ENCODE results near the gene MANSC4.

Gene MANSC4

DNA sequence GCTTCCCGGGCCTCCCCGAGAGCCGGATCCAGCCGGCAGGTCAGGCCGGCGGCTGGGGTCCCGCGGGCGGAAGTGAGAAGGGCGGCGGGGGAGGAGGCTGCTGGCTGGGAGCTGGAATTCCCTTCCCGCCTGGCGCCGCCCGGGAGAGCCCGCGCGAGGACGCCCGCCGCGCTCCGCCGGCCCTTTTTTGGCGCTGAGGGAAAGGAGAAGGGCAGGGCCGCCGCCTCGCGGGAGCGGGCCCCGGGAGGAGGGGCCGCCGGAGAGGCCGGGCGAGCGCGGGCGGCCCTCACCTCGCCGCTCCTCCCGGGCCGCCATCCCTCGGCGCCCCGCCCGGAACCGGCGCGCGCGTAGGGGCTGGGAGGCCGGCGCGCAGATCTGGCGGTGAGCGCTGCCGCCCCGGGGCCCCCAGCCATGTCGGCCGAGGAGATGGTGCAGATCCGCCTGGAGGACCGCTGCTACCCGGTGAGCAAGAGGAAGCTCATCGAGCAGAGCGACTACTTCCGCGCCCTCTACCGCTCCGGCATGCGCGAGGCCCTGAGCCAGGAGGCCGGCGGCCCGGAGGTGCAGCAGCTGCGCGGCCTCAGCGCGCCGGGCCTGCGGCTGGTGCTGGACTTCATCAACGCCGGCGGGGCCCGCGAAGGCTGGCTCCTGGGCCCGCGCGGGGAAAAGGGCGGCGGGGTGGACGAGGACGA is at the start of gene MANSC4, which contains the start of gene KLHL42:
MANSC4 (minus strand) TSS at position 317 of the 692 bp plus-strand sequence. CDS start 8,960 bp downstream, outside the sequence.
KLHL42 (plus strand) TSS at position 314 of the 692 bp plus-strand sequence; CDS start at position 412, 98 bp downstream.
- no peaks in the 10 kb centered on the region for H3K36me3 ChIP-seq (ENCODE audit: control insufficient read depth, insufficient read depth, low read length)
- peaks cover 16% of the 10 kb centered on the region for H3K4me1 ChIP-seq (ENCODE audit: control insufficient read depth, insufficient read depth, low read length)

DNA sequence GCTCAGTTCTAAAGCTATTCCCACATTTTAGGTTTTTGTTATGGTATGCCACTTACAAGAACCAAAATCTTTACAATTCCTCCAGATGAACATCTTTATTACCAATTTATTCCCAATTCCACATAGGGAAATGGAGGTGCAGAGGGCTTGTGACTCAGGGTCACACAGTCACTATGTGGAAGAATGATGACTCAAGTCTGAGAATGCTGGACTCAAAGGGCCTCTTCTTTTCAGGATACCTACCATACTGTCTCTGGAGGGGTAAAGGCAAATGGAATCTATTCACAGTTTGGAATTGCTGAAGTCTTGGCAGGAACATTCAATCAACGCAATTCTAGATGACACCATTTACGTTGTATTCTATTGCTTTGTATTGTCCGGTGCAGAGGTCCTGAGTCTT is 48.2 kb upstream of the MANSC4 start:
- no peaks in the 10 kb centered on the region for H3K27me3 ChIP-seq (ENCODE audit: control insufficient read depth, insufficient read depth, low read length)
- no peak overlapping the region for H3K4me3 ChIP-seq (ENCODE audit: low read length)
- H3K9me3 ChIP-seq (ENCODE audit: control insufficient read depth, low read length) = no peaks in the 10 kb centered on the region
- no peaks in the 10 kb centered on the region for H3K36me3 ChIP-seq (ENCODE audit: control insufficient read depth, insufficient read depth, low read length)
- H3K4me1 ChIP-seq (ENCODE audit: control insufficient read depth, insufficient read depth, low read length) = no peaks in the 10 kb centered on the region
- no peak overlapping the region for H3K9ac ChIP-seq (ENCODE audit: low read length)

More for the DNA sequence above, at the start of gene MANSC4, which contains the start of gene KLHL42:
- Histone ChIP-seq H3K27me3 (ENCODE audit: control insufficient read depth, insufficient read depth, low read length) (no peaks in the 10 kb centered on the region), H3K9ac (ENCODE audit: low read length) (peak within 1 kb of the TSS; percentile 81), H3K4me3 (ENCODE audit: low read length) (peak within 1 kb of the TSS; percentile 74), H3K9me3 (ENCODE audit: control insufficient read depth, low read length) (no peaks in the 10 kb centered on the region)

DNA sequence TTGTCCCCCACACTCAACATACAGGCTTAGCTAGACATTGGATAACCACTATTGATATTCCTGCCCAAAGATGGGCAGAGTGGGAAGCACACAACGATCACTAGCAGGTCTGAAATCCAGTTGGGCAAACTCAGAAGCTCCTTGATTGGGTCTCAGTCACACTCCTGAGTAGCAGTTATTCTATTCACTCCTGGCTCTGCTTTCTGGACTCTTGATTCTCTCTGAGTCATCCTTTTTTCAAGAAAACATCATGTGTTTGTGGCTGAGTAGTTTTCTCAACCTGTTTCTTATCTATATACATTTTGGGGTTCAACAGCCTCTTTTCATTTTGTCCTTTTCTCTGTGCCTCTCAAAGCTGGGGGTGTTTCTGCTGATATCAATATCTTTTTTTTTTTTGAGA is 46.0 kb upstream of the MANSC4 start:
- no peaks in the 10 kb centered on the region for H3K9me3 ChIP-seq (ENCODE audit: control insufficient read depth, low read length)
- no peak overlapping the region for H3K9ac ChIP-seq (ENCODE audit: low read length)
- no peaks in the 10 kb centered on the region for H3K4me1 ChIP-seq (ENCODE audit: control insufficient read depth, insufficient read depth, low read length)
- no peak overlapping the region for H3K4me3 ChIP-seq (ENCODE audit: low read length)
- H3K27me3 ChIP-seq (ENCODE audit: control insufficient read depth, insufficient read depth, low read length) = no peaks in the 10 kb centered on the region
- no peaks in the 10 kb centered on the region for H3K36me3 ChIP-seq (ENCODE audit: control insufficient read depth, insufficient read depth, low read length)

DNA sequence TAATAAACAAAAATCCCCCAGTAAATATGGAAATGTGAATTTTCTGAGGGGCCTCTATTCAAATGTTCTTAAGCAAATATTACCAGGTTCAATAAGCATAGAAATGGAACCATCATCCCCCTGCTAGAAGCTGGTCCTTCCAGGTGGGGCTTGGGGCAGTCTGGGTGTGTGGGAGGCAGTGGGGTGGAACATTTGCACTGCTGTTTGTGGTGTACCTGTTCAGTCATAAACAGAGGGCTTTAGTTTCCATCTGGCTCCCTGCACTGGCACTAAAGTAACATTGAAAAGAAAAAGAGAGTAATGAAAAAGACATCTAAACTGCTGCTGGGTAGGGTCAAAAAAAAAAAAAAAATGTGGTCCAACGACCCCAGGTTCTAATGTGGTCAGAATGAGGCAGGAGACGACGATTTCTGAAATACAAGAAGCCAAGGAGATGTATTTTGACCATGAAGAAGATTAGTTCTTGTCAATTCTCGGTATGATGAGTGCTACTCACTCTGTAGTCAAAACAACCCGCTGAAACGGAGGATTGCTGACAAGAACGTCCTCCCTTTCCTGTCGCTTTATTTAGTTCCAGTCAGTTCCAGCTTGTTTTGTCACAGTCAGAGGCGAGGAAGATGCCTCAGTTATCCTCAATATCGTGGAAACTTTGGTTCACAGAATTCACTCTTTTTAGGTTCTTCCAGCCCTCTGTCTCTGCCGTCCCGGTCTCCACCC is 44.2 kb upstream of the MANSC4 start:
- H3K9ac ChIP-seq (ENCODE audit: low read length) = no peak overlapping the region
- H3K27me3 ChIP-seq (ENCODE audit: control insufficient read depth, insufficient read depth, low read length) = no peaks in the 10 kb centered on the region
- H3K4me1 ChIP-seq (ENCODE audit: control insufficient read depth, insufficient read depth, low read length) = no peaks in the 10 kb centered on the region
- no peak overlapping the region for H3K4me3 ChIP-seq (ENCODE audit: low read length)
- no peaks in the 10 kb centered on the region for H3K36me3 ChIP-seq (ENCODE audit: control insufficient read depth, insufficient read depth, low read length)
- no peaks in the 10 kb centered on the region for H3K9me3 ChIP-seq (ENCODE audit: control insufficient read depth, low read length)

DNA sequence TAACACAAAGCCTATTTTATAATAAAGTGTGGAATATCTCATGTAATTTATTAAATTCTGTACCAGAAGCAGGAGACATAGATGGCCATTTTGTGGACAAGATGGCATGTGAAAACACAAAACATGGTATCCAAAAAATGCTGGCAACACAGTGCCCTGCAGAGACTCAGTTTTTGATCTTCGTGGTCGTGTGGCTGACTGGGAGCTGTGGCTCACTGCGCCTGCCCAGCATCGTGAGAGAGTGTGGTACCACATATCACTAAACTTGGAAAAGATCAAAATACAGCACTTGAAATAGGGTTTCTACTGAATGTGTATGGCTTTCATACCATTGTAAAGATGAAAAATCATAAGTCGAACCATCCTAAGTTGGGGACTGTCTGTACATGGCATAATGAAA is 43.0 kb upstream of the MANSC4 start:
- Histone ChIP-seq H3K9ac (ENCODE audit: low read length) (no peak overlapping the region), H3K27me3 (ENCODE audit: control insufficient read depth, insufficient read depth, low read length) (no peaks in the 10 kb centered on the region), H3K9me3 (ENCODE audit: control insufficient read depth, low read length) (no peaks in the 10 kb centered on the region), H3K4me3 (ENCODE audit: low read length) (no peak overlapping the region), H3K4me1 (ENCODE audit: control insufficient read depth, insufficient read depth, low read length) (no peaks in the 10 kb centered on the region), H3K36me3 (ENCODE audit: control insufficient read depth, insufficient read depth, low read length) (no peaks in the 10 kb centered on the region)

DNA sequence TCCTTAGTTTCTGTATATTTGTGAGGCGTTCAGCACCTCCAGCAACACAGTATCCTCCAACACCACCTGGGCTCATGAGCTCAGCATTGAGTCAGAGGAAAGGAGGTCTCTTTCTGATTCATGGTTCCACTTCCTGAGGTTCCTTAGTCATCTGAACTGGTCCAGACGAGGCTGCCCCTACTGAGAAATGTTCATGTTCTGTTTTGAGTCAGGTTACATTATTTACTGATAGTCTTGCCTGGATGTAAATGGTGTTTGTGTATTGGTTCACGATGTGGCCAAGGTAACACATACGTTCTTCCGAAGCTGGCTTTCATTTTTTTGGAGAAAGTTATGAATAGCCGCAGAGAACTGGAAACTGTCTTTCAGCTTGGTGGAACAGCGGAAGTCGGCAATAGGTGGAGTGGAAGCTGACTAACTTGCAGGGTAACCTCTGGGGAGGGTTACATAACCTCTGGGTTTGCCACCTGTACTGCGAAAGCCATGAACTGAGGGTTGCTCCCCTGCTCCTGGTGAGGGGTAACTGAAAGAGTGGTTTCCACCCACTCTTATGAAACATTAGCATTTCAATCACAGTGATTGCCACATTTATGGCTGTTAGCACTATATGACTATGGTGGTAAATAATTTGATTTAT is 42.2 kb upstream of the MANSC4 start:
- Histone ChIP-seq H3K27me3 (ENCODE audit: control insufficient read depth, insufficient read depth, low read length) (no peaks in the 10 kb centered on the region), H3K4me1 (ENCODE audit: control insufficient read depth, insufficient read depth, low read length) (no peaks in the 10 kb centered on the region), H3K9ac (ENCODE audit: low read length) (no peak overlapping the region), H3K9me3 (ENCODE audit: control insufficient read depth, low read length) (no peaks in the 10 kb centered on the region), H3K4me3 (ENCODE audit: low read length) (no peak overlapping the region), H3K36me3 (ENCODE audit: control insufficient read depth, insufficient read depth, low read length) (no peaks in the 10 kb centered on the region)

DNA sequence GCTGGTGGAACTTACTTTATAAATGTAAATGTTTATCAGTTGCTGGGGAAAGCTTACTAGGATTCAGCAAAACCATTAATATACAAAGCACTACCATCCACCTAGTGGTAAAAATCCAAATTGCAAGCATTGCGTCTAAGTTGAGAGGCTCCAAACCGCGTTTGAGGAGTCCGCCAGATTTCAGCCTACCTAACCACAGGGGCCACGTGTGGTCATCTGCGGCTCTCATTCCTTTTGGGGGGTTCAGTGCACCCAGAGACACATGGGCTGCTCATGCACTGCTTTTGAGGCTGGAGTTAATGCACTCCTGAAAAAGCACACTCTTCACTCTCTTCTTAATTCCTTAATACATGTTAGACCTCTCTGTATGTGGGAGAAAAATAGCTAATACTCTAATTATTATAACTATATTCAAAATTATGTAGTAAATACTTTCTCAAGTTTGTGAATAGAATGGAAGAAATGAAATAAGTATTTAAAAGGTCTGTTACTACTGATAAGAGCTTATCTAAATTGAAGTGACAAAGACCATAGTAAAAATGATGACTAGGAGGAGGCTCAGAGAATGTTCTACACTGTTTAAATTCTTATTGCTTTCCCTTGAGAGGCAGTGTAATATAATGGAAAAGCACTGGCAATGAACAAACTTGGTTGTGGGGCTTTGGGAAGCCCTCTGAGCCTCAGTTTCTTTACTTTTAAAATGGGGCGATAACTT is 41.4 kb upstream of the MANSC4 start:
- Histone ChIP-seq H3K36me3 (ENCODE audit: control insufficient read depth, insufficient read depth, low read length) (no peaks in the 10 kb centered on the region), H3K9me3 (ENCODE audit: control insufficient read depth, low read length) (no peaks in the 10 kb centered on the region), H3K4me3 (ENCODE audit: low read length) (no peak overlapping the region), H3K27me3 (ENCODE audit: control insufficient read depth, insufficient read depth, low read length) (no peaks in the 10 kb centered on the region), H3K9ac (ENCODE audit: low read length) (no peak overlapping the region), H3K4me1 (ENCODE audit: control insufficient read depth, insufficient read depth, low read length) (no peaks in the 10 kb centered on the region)

DNA sequence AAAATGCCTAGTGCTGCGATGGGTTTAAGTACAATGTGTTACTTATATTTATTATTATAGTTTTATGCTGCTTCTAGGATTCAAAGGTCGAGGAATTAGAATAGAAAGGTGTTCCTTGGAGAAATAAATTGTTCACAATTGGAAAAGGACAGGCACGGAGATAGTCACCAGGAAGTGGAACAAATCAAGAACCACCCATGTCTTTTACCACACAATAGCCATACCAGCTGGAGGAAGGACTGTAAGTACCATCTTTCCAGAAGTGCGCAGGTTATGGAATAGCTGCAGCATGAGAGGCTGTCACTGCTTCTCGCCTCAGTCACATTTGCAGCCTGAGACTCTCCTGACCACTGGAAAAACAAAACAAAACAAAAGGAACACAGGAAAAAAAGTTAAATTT is 40.5 kb upstream of the MANSC4 start:
- H3K27me3 ChIP-seq (ENCODE audit: control insufficient read depth, insufficient read depth, low read length) = no peaks in the 10 kb centered on the region
- no peaks in the 10 kb centered on the region for H3K36me3 ChIP-seq (ENCODE audit: control insufficient read depth, insufficient read depth, low read length)

DNA sequence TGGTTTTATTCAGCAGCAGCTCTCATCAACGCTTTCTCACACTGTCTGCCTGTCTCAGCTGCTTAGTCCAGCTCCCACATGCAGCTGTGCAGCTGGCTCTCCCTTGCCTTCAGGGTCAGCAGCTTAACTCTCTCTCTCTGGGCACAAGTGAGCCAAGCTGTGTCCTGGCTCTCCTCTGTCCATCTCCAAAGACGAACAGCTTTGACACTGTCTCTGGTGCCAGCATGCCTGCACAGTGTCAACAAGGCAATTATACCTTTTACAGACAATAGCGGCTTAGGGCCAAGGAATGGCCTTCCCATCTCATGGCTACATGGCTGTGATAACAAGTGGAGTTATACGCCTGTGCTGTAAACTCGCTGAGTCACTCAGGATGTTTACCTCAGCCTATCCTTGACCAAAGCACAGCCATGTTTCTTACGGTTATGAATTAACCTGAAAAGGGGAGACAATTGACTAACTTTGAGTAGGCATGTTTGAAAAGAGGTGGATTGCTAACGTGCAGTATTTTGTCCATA is 38.4 kb upstream of the MANSC4 start:
- Histone ChIP-seq H3K9ac (ENCODE audit: low read length) (no peak overlapping the region), H3K27me3 (ENCODE audit: control insufficient read depth, insufficient read depth, low read length) (no peaks in the 10 kb centered on the region), H3K36me3 (ENCODE audit: control insufficient read depth, insufficient read depth, low read length) (no peaks in the 10 kb centered on the region), H3K4me3 (ENCODE audit: low read length) (no peak overlapping the region), H3K4me1 (ENCODE audit: control insufficient read depth, insufficient read depth, low read length) (no peaks in the 10 kb centered on the region), H3K9me3 (ENCODE audit: control insufficient read depth, low read length) (no peaks in the 10 kb centered on the region)

More for the DNA sequence above, 40.5 kb upstream of the MANSC4 start:
- Histone ChIP-seq H3K9ac (ENCODE audit: low read length) (no peak overlapping the region), H3K4me1 (ENCODE audit: control insufficient read depth, insufficient read depth, low read length) (no peaks in the 10 kb centered on the region), H3K9me3 (ENCODE audit: control insufficient read depth, low read length) (no peaks in the 10 kb centered on the region), H3K4me3 (ENCODE audit: low read length) (no peak overlapping the region)

DNA sequence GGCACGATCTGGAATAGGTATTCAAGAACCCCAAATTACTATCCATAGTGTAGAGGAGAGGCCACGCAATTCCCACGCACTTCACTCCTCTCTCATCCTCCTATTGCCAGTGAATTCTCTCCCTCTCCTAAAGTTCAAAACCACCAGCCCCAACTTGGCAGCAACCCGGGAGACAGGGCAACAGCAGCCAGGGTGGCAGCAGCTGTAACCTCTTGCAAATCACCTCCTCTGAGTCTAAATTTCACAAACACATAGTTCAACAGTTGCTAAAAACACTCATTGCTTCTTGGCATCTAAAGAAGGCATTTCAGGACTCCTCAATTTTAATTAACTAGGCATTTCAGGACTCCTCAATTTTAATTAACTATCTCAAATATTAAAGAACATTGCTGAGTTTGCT is 37.7 kb upstream of the MANSC4 start:
- Histone ChIP-seq H3K9me3 (ENCODE audit: control insufficient read depth, low read length) (no peaks in the 10 kb centered on the region), H3K9ac (ENCODE audit: low read length) (no peak overlapping the region), H3K4me1 (ENCODE audit: control insufficient read depth, insufficient read depth, low read length) (no peaks in the 10 kb centered on the region), H3K36me3 (ENCODE audit: control insufficient read depth, insufficient read depth, low read length) (no peaks in the 10 kb centered on the region), H3K27me3 (ENCODE audit: control insufficient read depth, insufficient read depth, low read length) (no peaks in the 10 kb centered on the region), H3K4me3 (ENCODE audit: low read length) (no peak overlapping the region)

DNA sequence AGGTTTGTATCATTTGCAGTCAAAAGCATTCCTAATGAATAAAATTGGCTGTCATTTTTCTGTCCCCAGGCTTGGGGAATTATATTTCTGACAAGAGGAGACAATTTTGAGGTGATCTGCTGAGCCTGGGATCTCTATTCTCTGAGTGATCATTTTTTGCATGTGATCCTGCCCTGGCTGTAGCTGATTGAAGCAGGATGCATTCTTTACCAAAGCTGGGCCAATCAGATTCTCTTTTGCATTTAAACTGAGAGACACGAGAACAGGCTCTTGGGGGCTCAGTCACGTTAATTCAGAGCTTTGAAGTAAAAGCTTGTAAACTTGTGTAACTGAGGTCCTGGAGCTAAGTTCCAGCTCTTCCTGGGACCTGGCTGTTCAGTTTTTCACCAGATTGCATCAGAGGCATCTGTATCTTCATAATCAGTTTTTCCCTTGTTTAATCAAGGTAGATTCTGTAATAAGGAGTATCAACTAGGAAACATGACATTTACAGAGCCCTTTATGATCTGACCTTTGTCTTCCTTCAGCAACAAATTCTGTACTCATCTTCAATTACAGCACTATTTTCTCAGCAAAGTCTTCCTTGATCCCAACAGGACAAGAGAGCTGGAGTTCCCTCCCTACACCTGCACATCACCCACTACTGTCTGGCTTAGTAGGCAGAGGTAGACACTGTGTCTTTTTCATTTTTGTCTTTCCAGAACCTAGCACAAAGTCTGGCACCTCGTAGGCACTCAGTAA is 35.0 kb upstream of the MANSC4 start:
- no peak overlapping the region for H3K4me3 ChIP-seq (ENCODE audit: low read length)
- H3K27me3 ChIP-seq (ENCODE audit: control insufficient read depth, insufficient read depth, low read length) = no peaks in the 10 kb centered on the region
- H3K36me3 ChIP-seq (ENCODE audit: control insufficient read depth, insufficient read depth, low read length) = no peaks in the 10 kb centered on the region
- no peak overlapping the region for H3K9ac ChIP-seq (ENCODE audit: low read length)
- no peaks in the 10 kb centered on the region for H3K9me3 ChIP-seq (ENCODE audit: control insufficient read depth, low read length)
- H3K4me1 ChIP-seq (ENCODE audit: control insufficient read depth, insufficient read depth, low read length) = no peaks in the 10 kb centered on the region
